Spleen (tissue), 11 donors: ENCODE data around the gene RSAD2. TPM values are rescaled to one million over a fixed set of nuclear protein-coding genes. Genes with fewer than 3 reads are reported as not detected.
A peak's percentile ranks its signal among the peaks of the same experiment; 100 is the strongest.

Experiments used
- DNase-seq: peaks from one replicate; pipeline ENCODE4 v3.0.0-alpha.2; 2020
- H3K27ac ChIP-seq, 8 donors: fragments of 200-600 bp; sonication (generic) in 7 of 8; 1 replicate in 4 of 8; 2 replicates in 4 of 8; pipeline versions ENCODE4 v1.5.0 to v1.8.0; 2016 to 2021; ENCODE audit warnings: inconsistent platforms in 4 of 8, mild to moderate bottlenecking in 4 of 8, moderate library complexity in 1 of 8
- H3K27me3 ChIP-seq, 7 donors: fragments of 200-600 bp; sonication (generic) in 6 of 7; replicated peaks in 1 of 7; 1 replicate in 4 of 7; 2 replicates in 3 of 7; pipeline versions ENCODE4 v1.5.0 to v1.8.0; 2016 to 2021; ENCODE audit warnings: inconsistent platforms in 3 of 7, mild to moderate bottlenecking in 1 of 7
- H3K36me3 ChIP-seq, 6 donors: fragments of 200-600 bp; sonication (generic) in 5 of 6; 1 replicate in 4 of 6; 2 replicates in 2 of 6; pipeline versions ENCODE4 v1.5.0 to v1.8.0; 2016 to 2021; ENCODE audit warnings: inconsistent platforms in 2 of 6
- H3K4me1 ChIP-seq, 6 donors: fragments of 200-600 bp; sonication (generic) in 5 of 6; 1 replicate in 3 of 6; 2 replicates in 3 of 6; pipeline versions ENCODE4 v1.5.0 to v1.8.0; 2016 to 2021; ENCODE audit warnings: inconsistent platforms in 3 of 6
- H3K4me3 ChIP-seq, 8 donors: fragments of 200-600 bp; sonication (generic) in 7 of 8; 1 replicate in 4 of 8; 2 replicates in 4 of 8; pipeline versions ENCODE4 v1.5.0 to v1.8.0; 2016 to 2021; ENCODE audit warnings: inconsistent platforms in 4 of 8, mild to moderate bottlenecking in 4 of 8, moderate library complexity in 2 of 8
- H3K9me3 ChIP-seq, 8 donors: fragments of 200-600 bp; sonication (generic) in 7 of 8; 1 replicate in 4 of 8; 2 replicates in 4 of 8; pipeline versions ENCODE4 v1.5.0 to v1.8.0; 2016 to 2021; ENCODE audit warnings: inconsistent platforms in 4 of 8
- POLR2A ChIP-seq, 3 donors: fragments of 450-650 bp; IDR thresholded peaks; one replicate each; pipeline ENCODE4 v1.5.1; 2017; ENCODE audit warnings: antibody characterized with exemption in 3 of 3, mild to moderate bottlenecking in 1 of 3
- POLR2AphosphoS5 ChIP-seq, 3 donors: sonication (generic); formaldehyde crosslinking; IDR thresholded peaks; one replicate each; pipeline ENCODE4 v1.5.1; 2017; ENCODE audit warnings: antibody characterized with exemption in 3 of 3
- WGBS, 5 donors: extraction: QIAGEN DNeasy Blood & Tissue Kit in 3 of 5; methylation state at CpG; one replicate each; pipeline versions ENCODE4 v1.1.5 to v1.1.7; 2013 to 2018; 5-methylcytosine and 5-hydroxymethylcytosine counted together
- intact Hi-C: fragments of 100-400 bp; cut with DNase I; formaldehyde crosslinking; loops from one replicate; pipeline ENCODE4 v1.15.0; 2023; ENCODE audit warnings: low total_unique reads
- polyA plus RNA-seq, 3 donors: library from polyadenylated mRNA; stranded (reverse); fragments of 200-250 nt; gene quantifications; one replicate each; pipeline ENCODE4 v1.2.1, GENCODE V29; 2013
- total RNA-seq, 7 donors: library from RNA; depleted of rRNA in 3 of 7; stranded (reverse); fragments of >200 nt in 3 of 7; fragmentation: NEBNext Ultra II Directional in 4 of 7; extraction: Animal tissue kit (Norgen Biotek cat#: 25700) in 4 of 7; gene quantifications; one replicate each; pipeline versions ENCODE4 v1.1.0 to v1.2.1, GENCODE V29; 2016 to 2021
- TF ChIP-seq, protein P1 (sequence below), 11 experiments: fragments of 200-600 bp in 7 of 11; fragments of 450-650 bp in 4 of 11; sonication (generic) in 4 of 11; IDR thresholded peaks in 8 of 11; conservative IDR thresholded peaks in 3 of 11; 1 replicate in 7 of 11; 2 replicates in 4 of 11; pipeline versions ENCODE4 v1.4.0 to v1.8.0; 2016 to 2021; ENCODE audit warnings: antibody characterized with exemption in 11 of 11, inconsistent platforms in 4 of 11, mild to moderate bottlenecking in 1 of 11
- donor health status: healthy with polysubstance abuse.
- donor health status: DM: no; HTN: no; CAD: no; lungs with moderate emphysema.
- donor health status: DM: no; HTN: no; CAD: no.
- donor health status: Bipolar disorder and iron deficiency.
- donor health status: healthy.
- donor health status: DM: no; HTN: no; CAD: no.
- donor health status: DM: yes; HTN: yes; CAD: no.

The RSAD2 gene
- total and polyA plus RNA-seq, 10 donors = 2.1 to 18.6 (median 9.0) TPM

DNA sequence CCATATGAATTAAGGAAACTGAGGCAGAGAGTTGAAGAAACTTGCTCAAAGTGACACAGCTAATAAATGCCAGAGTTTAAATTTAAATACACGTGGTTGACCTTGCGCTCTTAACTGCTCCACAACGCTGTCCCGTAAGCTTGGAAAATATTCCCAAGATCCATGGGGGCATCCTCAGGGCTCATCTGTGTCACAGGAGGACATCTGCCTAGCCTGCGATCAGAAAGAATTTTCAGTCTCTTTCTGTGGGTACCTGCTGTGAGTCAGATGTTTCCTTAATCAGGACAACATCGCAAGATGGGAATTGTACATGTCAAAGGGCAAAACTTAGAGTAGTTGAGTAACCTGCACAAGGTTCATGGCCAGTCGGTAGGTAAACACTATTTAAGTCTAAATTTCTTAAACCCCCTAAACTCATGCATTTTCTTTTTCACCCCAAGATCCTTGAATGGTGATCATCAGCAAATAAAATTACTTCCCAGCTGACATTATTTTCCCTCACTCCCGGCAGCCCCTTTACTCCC, 13.3 kb upstream of the RSAD2 start:
- Histone ChIP-seq H3K27ac (peak overlapping the region in 5 of 8 donors; percentile 87 to 94 (median 91)), H3K4me1 (peaks cover 9 to 37% (median 28%) of the 10 kb centered on the region in 6 donors), H3K36me3 (peaks cover 5 to 42% (median 24%) of the 10 kb centered on the region in 6 donors), H3K27me3 (no peaks in the 10 kb centered on the region), H3K4me3 (peak overlapping the region in 6 of 8 donors; percentile 68 to 96 (median 90)), H3K9me3 (peaks cover 0 to 23% (median 15%) of the 10 kb centered on the region in 8 donors)
- 55 to 66% (median 59%) methylated on average over 8 of the region's 8 CpGs for WGBS, 5 donors
- DNase-seq = no peak
- intact Hi-C loops = no loop called here
- TF ChIP-seq POLR2AphosphoS5 (IDR thresholded peaks at IDR 0.05) (no peak), POLR2A (IDR thresholded peaks at IDR 0.05) (no peak)
- TF ChIP-seq, protein P1, sequence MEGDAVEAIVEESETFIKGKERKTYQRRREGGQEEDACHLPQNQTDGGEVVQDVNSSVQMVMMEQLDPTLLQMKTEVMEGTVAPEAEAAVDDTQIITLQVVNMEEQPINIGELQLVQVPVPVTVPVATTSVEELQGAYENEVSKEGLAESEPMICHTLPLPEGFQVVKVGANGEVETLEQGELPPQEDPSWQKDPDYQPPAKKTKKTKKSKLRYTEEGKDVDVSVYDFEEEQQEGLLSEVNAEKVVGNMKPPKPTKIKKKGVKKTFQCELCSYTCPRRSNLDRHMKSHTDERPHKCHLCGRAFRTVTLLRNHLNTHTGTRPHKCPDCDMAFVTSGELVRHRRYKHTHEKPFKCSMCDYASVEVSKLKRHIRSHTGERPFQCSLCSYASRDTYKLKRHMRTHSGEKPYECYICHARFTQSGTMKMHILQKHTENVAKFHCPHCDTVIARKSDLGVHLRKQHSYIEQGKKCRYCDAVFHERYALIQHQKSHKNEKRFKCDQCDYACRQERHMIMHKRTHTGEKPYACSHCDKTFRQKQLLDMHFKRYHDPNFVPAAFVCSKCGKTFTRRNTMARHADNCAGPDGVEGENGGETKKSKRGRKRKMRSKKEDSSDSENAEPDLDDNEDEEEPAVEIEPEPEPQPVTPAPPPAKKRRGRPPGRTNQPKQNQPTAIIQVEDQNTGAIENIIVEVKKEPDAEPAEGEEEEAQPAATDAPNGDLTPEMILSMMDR (IDR thresholded peaks at IDR 0.05 in 8 of 11, conservative IDR thresholded peaks at IDR 0.05 in 3 of 11) = no peak

DNA sequence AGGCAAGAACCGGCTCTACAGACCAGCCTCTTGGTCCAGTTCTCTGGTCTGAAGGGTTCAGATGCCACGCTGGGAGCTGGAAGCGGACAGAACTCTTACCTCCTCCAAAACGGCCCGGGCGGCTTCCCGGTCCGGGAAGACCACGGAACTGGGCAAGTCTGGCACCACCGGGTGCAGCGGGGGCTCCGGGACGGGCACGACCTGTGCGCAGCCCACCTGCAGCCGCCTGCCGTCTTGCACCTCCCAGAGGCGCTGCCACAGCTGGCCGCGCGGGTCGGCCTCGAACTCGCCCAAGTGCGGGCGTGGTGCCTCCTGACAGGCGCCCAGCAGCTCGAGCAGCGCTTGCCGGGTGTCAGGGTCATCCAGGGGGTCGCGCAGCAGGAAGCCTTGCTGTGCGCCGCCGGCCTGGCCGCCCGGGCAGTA, 12.6 kb upstream of the RSAD2 start:
- intact Hi-C loops = no loop called here
- Histone ChIP-seq H3K27me3 (no peaks in the 10 kb centered on the region), H3K4me3 (peak overlapping the region; percentile 68 to 96 (median 90)), H3K27ac (peak overlapping the region; percentile 61 to 94 (median 88)), H3K9me3 (peaks cover 0 to 16% (median 9%) of the 10 kb centered on the region in 8 donors), H3K4me1 (peaks cover 9 to 37% (median 28%) of the 10 kb centered on the region in 6 donors), H3K36me3 (peaks cover 0 to 35% (median 18%) of the 10 kb centered on the region in 6 donors)
- 2 to 17% (median 4%) methylated on average over 3 to 37 of the region's 37 CpGs for WGBS, 5 donors
- no peak for TF ChIP-seq POLR2A (IDR thresholded peaks at IDR 0.05)
- TF ChIP-seq POLR2AphosphoS5 (IDR thresholded peaks at IDR 0.05) = peak in 1 of 3 donors; percentile 21
- DNase-seq = peak; percentile 91

DNA sequence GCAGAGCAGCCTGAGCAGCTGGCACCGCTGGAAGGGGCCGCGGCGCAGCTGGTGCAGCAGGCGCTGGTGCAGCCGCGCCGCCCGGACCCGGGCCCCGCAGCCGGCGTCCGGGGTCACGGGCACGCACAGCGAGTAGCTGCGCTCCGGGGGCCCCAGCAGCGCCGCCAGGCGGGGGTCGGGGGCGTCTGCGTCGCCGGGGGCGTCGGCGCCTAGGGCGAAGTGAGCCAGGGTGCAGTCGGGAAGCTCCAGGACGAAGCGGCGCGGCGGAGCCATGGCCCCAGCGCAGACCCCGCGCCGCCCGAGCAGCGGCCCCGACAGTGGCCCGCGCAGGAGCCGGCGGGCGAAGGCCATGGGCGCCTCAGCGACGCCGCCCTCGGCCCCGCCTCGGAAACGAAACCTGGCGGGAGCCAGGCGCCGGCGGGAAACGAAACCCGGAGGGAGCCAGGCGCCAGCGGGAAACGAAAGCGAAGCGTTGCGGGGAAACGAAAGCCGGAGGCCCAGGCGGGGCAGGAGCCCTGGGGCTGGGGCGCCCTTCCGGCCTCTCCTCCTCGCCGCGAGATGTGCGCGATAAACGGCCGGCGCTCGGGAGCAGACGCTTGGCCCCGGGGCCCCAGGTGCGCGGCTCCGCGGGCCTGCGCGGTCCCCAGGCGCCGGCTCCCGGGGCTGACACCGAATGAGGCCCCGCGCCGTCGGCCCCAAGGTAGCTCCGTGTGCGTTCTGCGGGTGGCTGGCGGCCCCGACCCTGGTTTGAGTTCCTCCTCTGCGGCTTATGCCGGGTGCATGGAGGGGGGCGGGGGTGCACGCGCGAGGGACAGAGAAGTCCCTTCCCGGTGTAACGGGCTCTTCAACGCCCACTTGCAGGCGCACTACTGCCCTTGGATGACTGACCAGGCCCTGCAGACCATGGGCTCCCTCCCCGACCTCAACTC, 12.0 kb upstream of the RSAD2 start, which contains the start of gene CMPK2:
CMPK2 (minus strand) TSS at position 562 of the 929 bp plus-strand sequence; CDS start at position 351, 211 bp downstream.
- H3K27me3 ChIP-seq = no peaks in the 10 kb centered on the region
- peaks cover 0 to 28% (median 11%) of the 10 kb centered on the region in 6 donors for H3K36me3 ChIP-seq
- peaks cover 9 to 37% (median 28%) of the 10 kb centered on the region in 6 donors for H3K4me1 ChIP-seq
- peak within 1 kb of the TSS; percentile 68 to 96 (median 90) for H3K4me3 ChIP-seq
- WGBS, 5 donors = 0% methylated on average over 24 to 115 of the region's 115 CpGs
- intact Hi-C loops = no loop called here
- peak within 1 kb of the TSS; percentile 61 to 94 (median 88) for H3K27ac ChIP-seq
- TF ChIP-seq, protein P1 (IDR thresholded peaks at IDR 0.05 in 8 of 11, conservative IDR thresholded peaks at IDR 0.05 in 3 of 11) = peak in 5 of 11 experiments; percentile 1 to 49 (median 36)
- no peak for TF ChIP-seq POLR2A (IDR thresholded peaks at IDR 0.05)
- TF ChIP-seq POLR2AphosphoS5 (IDR thresholded peaks at IDR 0.05) = peak; percentile 71 to 88 (median 86)
- H3K9me3 ChIP-seq = peaks cover 0 to 10% (median 2%) of the 10 kb centered on the region in 8 donors
- DNase-seq = peak; percentile 95

DNA sequence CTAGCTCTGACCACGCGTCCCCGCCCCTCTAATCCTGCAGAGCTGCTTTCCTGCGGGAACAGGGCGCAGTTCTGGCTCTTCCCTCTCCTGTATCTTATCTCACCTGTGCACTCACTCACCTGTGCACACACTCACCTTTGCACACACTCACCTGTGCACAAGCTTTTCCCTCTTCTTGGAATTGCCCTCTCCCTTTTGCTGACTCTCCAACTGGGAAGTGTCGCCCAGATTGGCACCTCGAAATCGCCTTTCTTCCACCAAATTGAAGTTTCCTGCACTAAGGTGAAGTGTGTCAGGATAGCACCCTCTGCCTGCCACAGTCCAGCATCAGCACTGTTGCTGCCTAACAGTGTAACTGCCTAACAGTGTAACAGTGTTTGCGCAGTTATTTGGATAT, 11.3 kb upstream of the RSAD2 start:
- 5 to 9% (median 7%) methylated on average over 9 of the region's 9 CpGs for WGBS, 5 donors
- TF ChIP-seq, protein P1 (IDR thresholded peaks at IDR 0.05 in 8 of 11, conservative IDR thresholded peaks at IDR 0.05 in 3 of 11) = peak in 9 of 11 experiments; percentile 17 to 63 (median 40)
- no peak for TF ChIP-seq POLR2AphosphoS5 (IDR thresholded peaks at IDR 0.05)
- no peak for TF ChIP-seq POLR2A (IDR thresholded peaks at IDR 0.05)
- peaks cover 0 to 22% (median 8%) of the 10 kb centered on the region in 6 donors for H3K36me3 ChIP-seq

More for the DNA sequence above, 11.3 kb upstream of the RSAD2 start:
- peak overlapping the region in 7 of 8 donors; percentile 81 to 94 (median 90) for H3K27ac ChIP-seq
- no peaks in the 10 kb centered on the region for H3K27me3 ChIP-seq
- intact Hi-C loops = no loop called here
- H3K4me3 ChIP-seq = peak overlapping the region; percentile 68 to 96 (median 90)
- peaks cover 9 to 37% (median 28%) of the 10 kb centered on the region in 6 donors for H3K4me1 ChIP-seq
- H3K9me3 ChIP-seq = peaks cover 0 to 3% (median 0%) of the 10 kb centered on the region in 8 donors
- DNase-seq = peak; percentile 77
